Gastrocnemius medialis (tissue), 4 donors: ENCODE measurements around the gene MLPH.

Source experiments
- POLR2A ChIP-seq, 2 donors: fragments of 450-650 bp; IDR thresholded peaks; one replicate each; pipeline ENCODE4 v1.6.1; 2017; ENCODE audit warnings: antibody characterized with exemption in 2 of 2, mild to moderate bottlenecking in 2 of 2, moderate library complexity in 2 of 2
- TF ChIP-seq, protein P1 (sequence below), 5 experiments: fragments of 450-650 bp in 3 of 5; fragments of 200-600 bp in 2 of 5; sonication (generic) in 2 of 5; IDR thresholded peaks in 4 of 5; conservative IDR thresholded peaks in 1 of 5; 1 replicate in 4 of 5; 2 replicates in 1 of 5; pipeline ENCODE4 v1.5.1; 2016 to 2019; ENCODE audit warnings: antibody characterized with exemption in 5 of 5, mild to moderate bottlenecking in 3 of 5, moderate library complexity in 3 of 5

DNA sequence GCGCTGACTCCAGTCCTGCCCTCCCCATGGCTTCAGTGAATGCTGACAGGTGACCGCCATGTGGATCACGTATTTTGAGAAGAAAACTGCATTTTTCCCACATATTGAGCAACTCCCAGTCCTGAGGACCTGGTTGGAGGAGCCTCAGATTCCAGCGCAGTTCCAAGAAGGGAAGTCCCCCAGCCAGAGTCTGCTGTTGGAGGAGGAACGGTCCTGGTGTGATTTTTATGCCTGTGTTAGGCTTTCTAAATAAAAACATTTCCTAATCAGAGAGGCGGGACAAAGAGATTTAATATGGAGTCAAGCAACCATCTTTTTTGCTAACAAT lies 40.7 kb upstream of the MLPH start:
- TF ChIP-seq, protein P1, sequence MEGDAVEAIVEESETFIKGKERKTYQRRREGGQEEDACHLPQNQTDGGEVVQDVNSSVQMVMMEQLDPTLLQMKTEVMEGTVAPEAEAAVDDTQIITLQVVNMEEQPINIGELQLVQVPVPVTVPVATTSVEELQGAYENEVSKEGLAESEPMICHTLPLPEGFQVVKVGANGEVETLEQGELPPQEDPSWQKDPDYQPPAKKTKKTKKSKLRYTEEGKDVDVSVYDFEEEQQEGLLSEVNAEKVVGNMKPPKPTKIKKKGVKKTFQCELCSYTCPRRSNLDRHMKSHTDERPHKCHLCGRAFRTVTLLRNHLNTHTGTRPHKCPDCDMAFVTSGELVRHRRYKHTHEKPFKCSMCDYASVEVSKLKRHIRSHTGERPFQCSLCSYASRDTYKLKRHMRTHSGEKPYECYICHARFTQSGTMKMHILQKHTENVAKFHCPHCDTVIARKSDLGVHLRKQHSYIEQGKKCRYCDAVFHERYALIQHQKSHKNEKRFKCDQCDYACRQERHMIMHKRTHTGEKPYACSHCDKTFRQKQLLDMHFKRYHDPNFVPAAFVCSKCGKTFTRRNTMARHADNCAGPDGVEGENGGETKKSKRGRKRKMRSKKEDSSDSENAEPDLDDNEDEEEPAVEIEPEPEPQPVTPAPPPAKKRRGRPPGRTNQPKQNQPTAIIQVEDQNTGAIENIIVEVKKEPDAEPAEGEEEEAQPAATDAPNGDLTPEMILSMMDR (IDR thresholded peaks at IDR 0.05 in 4 of 5, conservative IDR thresholded peaks at IDR 0.05 in 1 of 5), result no peak
- no peak for TF ChIP-seq POLR2A (IDR thresholded peaks at IDR 0.05)
